Measurements from ENCODE around the gene ZDHHC17. TPM values are rescaled to one million over a fixed set of nuclear protein-coding genes. Genes with fewer than 3 reads are reported as not detected.

Gene ZDHHC17
- total RNA-seq, 1 experiment from 2014 or later = 25.3 TPM

DNA sequence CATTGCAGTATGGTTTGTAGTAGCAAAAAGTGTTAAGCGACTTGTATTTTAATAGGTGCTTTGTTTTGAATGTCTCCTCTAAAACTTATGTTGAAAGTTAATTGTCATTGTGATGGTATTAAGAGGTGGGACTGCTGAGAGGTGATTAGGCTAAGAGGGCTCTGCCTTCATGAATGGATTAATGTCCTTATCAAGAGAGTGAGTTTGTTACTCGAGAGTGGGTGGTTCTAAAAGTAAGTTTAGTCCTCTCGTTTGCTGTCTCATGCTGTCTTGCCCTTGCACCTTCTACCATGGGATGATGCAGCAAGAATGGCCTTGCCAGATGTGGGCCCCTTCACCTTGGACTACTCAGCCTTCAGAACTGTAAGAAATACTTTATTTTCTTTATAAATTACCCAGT lies 17.4 kb downstream of the ZDHHC17 start:
- Histone ChIP-seq H3K4me3 (replicated peaks in 1 of 2; ENCODE audit: low read depth in 1 of 2, low read length in 2 of 2) (no peak overlapping the region), H3K4me2 (ENCODE audit: low read length) (no peak overlapping the region), H3K79me2 (ENCODE audit: insufficient read depth, low read length) (peaks cover 70% of the 10 kb centered on the region), H3K9me3 (ENCODE audit: control insufficient read depth in 1 of 2, insufficient read depth in 1 of 2, low read depth in 1 of 2, low read length in 2 of 2) (no peaks in the 10 kb centered on the region), H3K9me2 (ENCODE audit: insufficient read depth) (no peaks in the 10 kb centered on the region), H3K9ac (ENCODE audit: low read length) (no peak overlapping the region), H2AFZ (ENCODE audit: low read depth, low read length, poor library complexity, severe bottlenecking) (no peak overlapping the region), H4K20me1 (ENCODE audit: insufficient read depth) (no peaks in the 10 kb centered on the region), H3K27ac (ENCODE audit: low read depth, low read length) (no peak overlapping the region), H3K4me1 (ENCODE audit: control insufficient read depth in 1 of 2, insufficient read depth in 2 of 2, low read length in 2 of 2) (no peaks in the 10 kb centered on the region), H3K36me3 (ENCODE audit: control insufficient read depth in 1 of 2, insufficient read depth in 2 of 2, low read length in 2 of 2) (no peaks in the 10 kb centered on the region), H3K27me3 (ENCODE audit: insufficient read depth, low read length) (no peaks in the 10 kb centered on the region)
- CTCF ChIA-PET = no interaction called here
- no peak for ATAC-seq
- POLR2A ChIA-PET = no interaction called here
- RAD21 ChIA-PET (ENCODE audit: low non-redundant PET in 1 of 2, low total read pairs in 2 of 2, uncharacterized antibody in 2 of 2, unreplicated experiment in 2 of 2) = no interaction called here
- BruUV-seq (replicated peaks) = no TSS peak
- intact Hi-C loops (cut with micrococcal nuclease) = no loop called here
- no peak for DNase-seq (ENCODE audit: low read depth, low spot score)
- TF ChIP-seq SRF (IDR thresholded peaks at IDR 0.05; ENCODE audit: low read depth) (no peak), RAD21 (IDR thresholded peaks at IDR 0.05; ENCODE audit: low read depth) (no peak), CEBPB (IDR thresholded peaks at IDR 0.05; ENCODE audit: low read depth) (no peak), POLR2A (IDR thresholded peaks at IDR 0.05; ENCODE audit: borderline replicate concordance, extremely low read depth, insufficient read depth, insufficient read length) (no peak), EZH2 (IDR thresholded peaks at IDR 0.05) (no peak), ZNF274 (IDR thresholded peaks at IDR 0.05; ENCODE audit: low read depth, low read length) (no peak), YY1 (IDR thresholded peaks at IDR 0.05; ENCODE audit: extremely low read depth, insufficient replicate concordance, low read depth, low read length) (no peak), ZFX (IDR thresholded peaks at IDR 0.05) (no peak), FOSL1 (IDR thresholded peaks at IDR 0.05; ENCODE audit: low read depth) (no peak)
- TF ChIP-seq, protein P1, sequence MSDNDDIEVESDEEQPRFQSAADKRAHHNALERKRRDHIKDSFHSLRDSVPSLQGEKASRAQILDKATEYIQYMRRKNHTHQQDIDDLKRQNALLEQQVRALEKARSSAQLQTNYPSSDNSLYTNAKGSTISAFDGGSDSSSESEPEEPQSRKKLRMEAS (IDR thresholded peaks at IDR 0.05) = no peak
- TF ChIP-seq, protein P2, sequence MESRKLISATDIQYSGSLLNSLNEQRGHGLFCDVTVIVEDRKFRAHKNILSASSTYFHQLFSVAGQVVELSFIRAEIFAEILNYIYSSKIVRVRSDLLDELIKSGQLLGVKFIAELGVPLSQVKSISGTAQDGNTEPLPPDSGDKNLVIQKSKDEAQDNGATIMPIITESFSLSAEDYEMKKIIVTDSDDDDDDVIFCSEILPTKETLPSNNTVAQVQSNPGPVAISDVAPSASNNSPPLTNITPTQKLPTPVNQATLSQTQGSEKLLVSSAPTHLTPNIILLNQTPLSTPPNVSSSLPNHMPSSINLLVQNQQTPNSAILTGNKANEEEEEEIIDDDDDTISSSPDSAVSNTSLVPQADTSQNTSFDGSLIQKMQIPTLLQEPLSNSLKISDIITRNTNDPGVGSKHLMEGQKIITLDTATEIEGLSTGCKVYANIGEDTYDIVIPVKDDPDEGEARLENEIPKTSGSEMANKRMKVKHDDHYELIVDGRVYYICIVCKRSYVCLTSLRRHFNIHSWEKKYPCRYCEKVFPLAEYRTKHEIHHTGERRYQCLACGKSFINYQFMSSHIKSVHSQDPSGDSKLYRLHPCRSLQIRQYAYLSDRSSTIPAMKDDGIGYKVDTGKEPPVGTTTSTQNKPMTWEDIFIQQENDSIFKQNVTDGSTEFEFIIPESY (IDR thresholded peaks at IDR 0.05; ENCODE audit: extremely low read depth, insufficient replicate concordance, low read length) = no peak

Data from HCT116 (cell line).